Activated CD8-positive, alpha-beta memory T cell treated with anti-CD3 and anti-CD28 coated beads, Interleukin-2, amount 10 ng/mL, durations not matched to agents 7 days and 5 days (primary cell): ENCODE data around the gene ITPR2. TPM values are rescaled to one million over a fixed set of nuclear protein-coding genes. Genes with fewer than 3 reads are reported as not detected.
A peak's percentile ranks its signal among the peaks of the same experiment; 100 is the strongest.

ENCODE experiments used
- ATAC-seq: fragments of 150-1000 bp; cut with Tn5 transposase; one replicate; pipeline ENCODE4 v1.10.0; 2021; ENCODE audit warnings: moderate library complexity
- CTCF ChIA-PET: fragments of 350-600 bp; sonication (Branson Sonifier 250); formaldehyde crosslinking; loops from one replicate; lab custom pipeline; 2021; ENCODE audit warnings: antibody characterized with exemption; lab: Charles Lee
- DNase-seq: peaks from one replicate; pipeline ENCODE4 v3.0.0-alpha.2; 2020
- H3K27ac Mint-ChIP-seq: one replicate; pipeline ENCODE4 v1.8.0; 2021; ENCODE audit warnings: mild to moderate bottlenecking, mixed read lengths
- H3K27me3 Mint-ChIP-seq: one replicate; pipeline ENCODE4 v1.8.0; 2021; ENCODE audit warnings: mixed read lengths
- H3K36me3 Mint-ChIP-seq: one replicate; pipeline ENCODE4 v1.8.0; 2021; ENCODE audit warnings: mild to moderate bottlenecking, mixed read lengths
- H3K4me1 Mint-ChIP-seq: one replicate; pipeline ENCODE4 v1.8.0; 2021; ENCODE audit warnings: mixed read lengths
- H3K4me3 Mint-ChIP-seq: one replicate; pipeline ENCODE4 v1.8.0; 2021; ENCODE audit warnings: mild to moderate bottlenecking, moderate library complexity, mixed read lengths
- H3K9me3 Mint-ChIP-seq: one replicate; pipeline ENCODE4 v1.8.0; 2022; ENCODE audit warnings: low read depth, mixed read lengths
- total RNA-seq, 2 experiments: library from RNA; stranded (reverse); gene quantifications; one replicate each; pipeline ENCODE4 v1.2.3, GENCODE V29; 2021

The ITPR2 gene
- total RNA-seq, 2 experiments from 2014 or later = 31.1 to 37.7 TPM

- H3K36me3 Mint-ChIP-seq = peaks cover 8% of the 10 kb centered on the region
- H3K27ac Mint-ChIP-seq = no peak overlapping the region
- ATAC-seq (no peak), DNase-seq (no peak)
- H3K27me3 Mint-ChIP-seq = no peaks in the 10 kb centered on the region
- CTCF ChIA-PET = no interaction called here
- H3K4me1 Mint-ChIP-seq = no peaks in the 10 kb centered on the region
- no peaks in the 10 kb centered on the region for H3K9me3 Mint-ChIP-seq
- no peak overlapping the region for H3K4me3 Mint-ChIP-seq
Measured at GRCh38 chr12:26493656-26494055, 339.3 kb downstream of the ITPR2 start.

GRCh38 chr12:26492406-26492805 is 340.6 kb downstream of the ITPR2 start:
- ATAC-seq = no peak
- CTCF ChIA-PET = no interaction called here
- Mint-ChIP-seq H3K27ac (no peak overlapping the region), H3K27me3 (no peaks in the 10 kb centered on the region), H3K4me3 (no peak overlapping the region), H3K36me3 (peaks cover 8% of the 10 kb centered on the region), H3K9me3 (no peaks in the 10 kb centered on the region), H3K4me1 (no peaks in the 10 kb centered on the region)
- DNase-seq = no peak

- CTCF ChIA-PET = no interaction called here
- DNase-seq (no peak), ATAC-seq (no peak)
- peaks cover 11% of the 10 kb centered on the region for H3K36me3 Mint-ChIP-seq
- H3K4me1 Mint-ChIP-seq = no peaks in the 10 kb centered on the region
- H3K27ac Mint-ChIP-seq = no peak overlapping the region
- no peak overlapping the region for H3K4me3 Mint-ChIP-seq
- H3K9me3 Mint-ChIP-seq = no peaks in the 10 kb centered on the region
- H3K27me3 Mint-ChIP-seq = no peaks in the 10 kb centered on the region
Measured at GRCh38 chr12:26489908-26490307, 343.1 kb downstream of the ITPR2 start.

GRCh38 chr12:26488351-26488750 is 344.6 kb downstream of the ITPR2 start:
- ATAC-seq (no peak), DNase-seq (no peak)
- CTCF ChIA-PET = no interaction called here
- Mint-ChIP-seq H3K36me3 (peaks cover 9% of the 10 kb centered on the region), H3K4me1 (no peaks in the 10 kb centered on the region), H3K4me3 (no peak overlapping the region), H3K27ac (no peak overlapping the region), H3K9me3 (no peaks in the 10 kb centered on the region), H3K27me3 (no peaks in the 10 kb centered on the region)

- Mint-ChIP-seq H3K27me3 (no peaks in the 10 kb centered on the region), H3K4me3 (no peak overlapping the region), H3K27ac (no peak overlapping the region), H3K4me1 (peaks cover 29% of the 10 kb centered on the region), H3K36me3 (peaks cover 34% of the 10 kb centered on the region), H3K9me3 (no peaks in the 10 kb centered on the region)
- ATAC-seq (no peak), DNase-seq (no peak)
- CTCF ChIA-PET = no interaction called here
Measured at GRCh38 chr12:26473291-26473690, 359.7 kb downstream of the ITPR2 start.

GRCh38 chr12:26471560-26471959 is 361.4 kb downstream of the ITPR2 start:
- peak; percentile 43 for DNase-seq
- ATAC-seq = peak; percentile 78

GRCh38 chr12:26469421-26470180 is 363.4 kb downstream of the ITPR2 start:
- Mint-ChIP-seq H3K27me3 (no peaks in the 10 kb centered on the region), H3K9me3 (no peaks in the 10 kb centered on the region), H3K4me3 (no peak overlapping the region), H3K36me3 (peaks cover 19% of the 10 kb centered on the region), H3K4me1 (peaks cover 29% of the 10 kb centered on the region), H3K27ac (no peak overlapping the region)
- CTCF ChIA-PET = no interaction called here
- no peak for ATAC-seq
- no peak for DNase-seq

More at GRCh38 chr12:26471560-26471959, 361.4 kb downstream of the ITPR2 start:
- Mint-ChIP-seq H3K4me3 (no peak overlapping the region), H3K4me1 (peaks cover 29% of the 10 kb centered on the region), H3K27ac (peak overlapping the region; percentile 69), H3K36me3 (peaks cover 31% of the 10 kb centered on the region), H3K9me3 (no peaks in the 10 kb centered on the region), H3K27me3 (no peaks in the 10 kb centered on the region)
- CTCF ChIA-PET = no interaction called here

- peaks cover 17% of the 10 kb centered on the region for H3K4me1 Mint-ChIP-seq
- no peaks in the 10 kb centered on the region for H3K27me3 Mint-ChIP-seq
- H3K36me3 Mint-ChIP-seq = peaks cover 8% of the 10 kb centered on the region
- no peaks in the 10 kb centered on the region for H3K9me3 Mint-ChIP-seq
- no peak overlapping the region for H3K4me3 Mint-ChIP-seq
- H3K27ac Mint-ChIP-seq = no peak overlapping the region
- CTCF ChIA-PET = no interaction called here
- DNase-seq (no peak), ATAC-seq (no peak)
Measured at GRCh38 chr12:26467351-26467750, 365.6 kb downstream of the ITPR2 start.

GRCh38 chr12:26466726-26467125 is 366.3 kb downstream of the ITPR2 start:
- no peak overlapping the region for H3K27ac Mint-ChIP-seq
- no peak for ATAC-seq
- CTCF ChIA-PET = no interaction called here

GRCh38 chr12:26465419-26466097 is 367.4 kb downstream of the ITPR2 start:
- H3K9me3 Mint-ChIP-seq = no peaks in the 10 kb centered on the region
- H3K27me3 Mint-ChIP-seq = no peaks in the 10 kb centered on the region
- peaks cover 6% of the 10 kb centered on the region for H3K36me3 Mint-ChIP-seq
- no peaks in the 10 kb centered on the region for H3K4me1 Mint-ChIP-seq
- H3K27ac Mint-ChIP-seq = no peak overlapping the region
- CTCF ChIA-PET = no interaction called here
- H3K4me3 Mint-ChIP-seq = no peak overlapping the region
- ATAC-seq = no peak
- DNase-seq = no peak

More at GRCh38 chr12:26466726-26467125, 366.3 kb downstream of the ITPR2 start:
- H3K4me1 Mint-ChIP-seq = peaks cover 11% of the 10 kb centered on the region
- no peaks in the 10 kb centered on the region for H3K27me3 Mint-ChIP-seq
- peaks cover 6% of the 10 kb centered on the region for H3K36me3 Mint-ChIP-seq
- DNase-seq = no peak
- no peaks in the 10 kb centered on the region for H3K9me3 Mint-ChIP-seq
- H3K4me3 Mint-ChIP-seq = no peak overlapping the region

GRCh38 chr12:26461776-26462175 is 371.2 kb downstream of the ITPR2 start:
- DNase-seq (no peak), ATAC-seq (no peak)
- no peaks in the 10 kb centered on the region for H3K4me1 Mint-ChIP-seq
- no peaks in the 10 kb centered on the region for H3K9me3 Mint-ChIP-seq
- no peak overlapping the region for H3K27ac Mint-ChIP-seq
- CTCF ChIA-PET = interaction anchor here (0.6 to 1.2 kb wide), 2 partner anchors 152 to 551 kb away, joined by 3 read pairs; no protein-coding TSS in a partner anchor
- H3K27me3 Mint-ChIP-seq = no peaks in the 10 kb centered on the region
- H3K4me3 Mint-ChIP-seq = no peak overlapping the region
- peaks cover 1% of the 10 kb centered on the region for H3K36me3 Mint-ChIP-seq

GRCh38 chr12:26460361-26460760 is 372.6 kb downstream of the ITPR2 start:
- H3K36me3 Mint-ChIP-seq = peaks cover 2% of the 10 kb centered on the region
- H3K4me1 Mint-ChIP-seq = peaks cover 6% of the 10 kb centered on the region
- H3K27ac Mint-ChIP-seq = no peak overlapping the region
- DNase-seq = no peak
- H3K27me3 Mint-ChIP-seq = no peaks in the 10 kb centered on the region
- no peak for ATAC-seq
- CTCF ChIA-PET = no interaction called here
- no peak overlapping the region for H3K4me3 Mint-ChIP-seq
- no peaks in the 10 kb centered on the region for H3K9me3 Mint-ChIP-seq

- CTCF ChIA-PET = no interaction called here
- H3K27me3 Mint-ChIP-seq = no peaks in the 10 kb centered on the region
- H3K9me3 Mint-ChIP-seq = no peaks in the 10 kb centered on the region
- H3K36me3 Mint-ChIP-seq = peaks cover 9% of the 10 kb centered on the region
- DNase-seq (no peak), ATAC-seq (no peak)
- no peak overlapping the region for H3K4me3 Mint-ChIP-seq
- H3K27ac Mint-ChIP-seq = no peak overlapping the region
- H3K4me1 Mint-ChIP-seq = peaks cover 8% of the 10 kb centered on the region
Measured at GRCh38 chr12:26455936-26456574, 376.9 kb downstream of the ITPR2 start.
